GM06990 (cell line): ENCODE measurements around the gene RNF114.

Experiments used
- DNase-seq: peaks from one replicate; pipeline ENCODE4 v3.0.0-alpha.2; 2011; ENCODE audit not compliant: insufficient read length; ENCODE audit errors: extremely low read depth
- H3K27me3 ChIP-seq: replicated peaks from 2 replicates; pipeline ENCODE4 v1.6.0; 2011; ENCODE audit warnings: low read length; ENCODE audit not compliant: control insufficient read depth, insufficient read depth
- H3K36me3 ChIP-seq: 2 replicates; pipeline ENCODE4 v1.5.1; 2011; ENCODE audit warnings: low read length; ENCODE audit not compliant: control insufficient read depth, insufficient read depth
- H3K4me3 ChIP-seq: replicated peaks from 2 replicates; pipeline ENCODE4 v1.5.1; 2011; ENCODE audit warnings: low read depth, mild to moderate bottlenecking, control low read depth, low read length
- CTCF ChIP-seq: IDR thresholded peaks from 2 replicates; pipeline ENCODE4 v1.5.1; 2011; ENCODE audit warnings: low read length, control low read depth, mild to moderate bottlenecking, inconsistent platforms; ENCODE audit not compliant: insufficient read depth, poor library complexity, severe bottlenecking

Gene RNF114

DNA sequence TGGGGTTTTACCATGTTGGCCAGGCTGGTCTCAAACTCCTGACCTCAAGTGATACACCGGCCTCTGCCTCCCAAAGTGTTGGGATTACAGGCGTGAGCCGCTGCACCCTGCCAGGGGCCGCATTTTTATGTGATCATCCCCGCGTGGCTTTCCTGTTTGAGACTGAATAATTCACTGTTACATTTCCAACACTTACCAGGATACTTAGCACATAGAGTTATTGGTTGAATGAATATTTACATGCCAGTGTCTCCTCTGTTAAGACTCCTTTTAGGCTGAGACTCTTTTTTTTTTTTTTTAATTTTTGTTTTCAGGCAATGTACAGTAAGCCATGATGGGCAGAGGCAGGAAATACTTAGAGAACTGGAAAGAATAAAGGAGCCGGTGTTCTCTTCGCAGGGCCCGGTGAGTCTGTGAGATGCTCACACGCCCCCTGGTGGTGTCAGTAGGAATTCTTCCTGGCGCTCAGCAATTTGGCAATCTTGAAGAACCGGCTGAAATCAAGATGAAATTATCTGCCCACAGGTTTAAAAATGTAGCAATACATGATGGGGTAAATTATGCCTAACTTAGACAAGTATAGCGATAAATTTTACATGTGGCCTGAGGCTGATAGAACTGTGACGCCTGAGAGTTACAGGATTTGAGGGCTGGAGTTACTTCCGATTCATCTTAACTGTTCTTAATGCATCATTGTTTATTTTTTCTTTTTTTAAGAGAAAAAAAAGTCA lies 7.6 kb upstream of the RNF114 start:
- Histone ChIP-seq H3K27me3 (no peaks in the 10 kb centered on the region), H3K4me3 (no peak overlapping the region), H3K36me3 (no peaks in the 10 kb centered on the region)
- peak; percentile 85 for TF ChIP-seq CTCF
- peak; percentile 38 for DNase-seq

- TF ChIP-seq CTCF: no peak
- H3K36me3 ChIP-seq: no peaks in the 10 kb centered on the region
- no peak for DNase-seq
- H3K27me3 ChIP-seq: no peaks in the 10 kb centered on the region
- H3K4me3 ChIP-seq: no peak overlapping the region
Observed at GRCh38 chr20:49929142-49929494, 7.1 kb upstream of the RNF114 start.

DNA sequence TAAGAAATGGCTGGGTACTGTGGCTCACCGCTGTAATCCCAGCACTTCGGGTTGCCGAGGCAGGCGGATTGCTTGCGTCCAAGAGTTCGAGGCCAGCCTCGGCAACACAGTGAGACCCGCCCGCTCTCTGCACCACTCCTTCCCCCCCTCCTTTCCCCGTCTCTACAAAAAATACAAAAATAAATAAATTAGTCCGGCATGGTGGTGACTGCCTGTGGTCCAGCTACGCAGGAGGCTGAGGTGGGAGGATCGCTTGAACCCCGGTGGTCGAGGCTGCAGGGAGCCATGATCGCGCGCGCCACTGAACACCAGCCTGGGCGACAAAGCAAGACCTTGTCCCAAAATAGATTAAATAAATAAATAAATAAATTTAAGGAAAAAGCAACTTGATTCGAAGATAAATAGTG lies 448 bp upstream of the RNF114 start:
- peak overlapping the region; percentile 53 for H3K4me3 ChIP-seq
- DNase-seq: no peak

GRCh38 chr20:49937027-49937929 lies 1.1 kb downstream of the RNF114 start:
- no peak for TF ChIP-seq CTCF

More for the DNA sequence above, 448 bp upstream of the RNF114 start:
- H3K36me3 ChIP-seq: peaks cover 4% of the 10 kb centered on the region
- no peak for TF ChIP-seq CTCF
- H3K27me3 ChIP-seq: no peaks in the 10 kb centered on the region

GRCh38 chr20:49938173-49939163 lies 2.3 kb downstream of the RNF114 start:
- no peak for DNase-seq
- no peak for TF ChIP-seq CTCF
- no peaks in the 10 kb centered on the region for H3K27me3 ChIP-seq
- H3K36me3 ChIP-seq: peaks cover 13% of the 10 kb centered on the region
- peak overlapping the region; percentile 100 for H3K4me3 ChIP-seq

More at GRCh38 chr20:49937027-49937929, 1.1 kb downstream of the RNF114 start:
- Histone ChIP-seq H3K4me3 (peak overlapping the region; percentile 100), H3K27me3 (no peaks in the 10 kb centered on the region), H3K36me3 (peaks cover 10% of the 10 kb centered on the region)
- no peak for DNase-seq
